Epithelial cell of proximal tubule (primary cell): Measurements from ENCODE around the gene DSG3. TPM values are rescaled to one million over a fixed set of nuclear protein-coding genes. Genes with fewer than 3 reads are reported as not detected.
"Not testable (repeated sequence)": the region's sequence is repeated elsewhere in the genome, so short reads cannot be mapped to it uniquely, and the experiment has no call there.

Experiments
- DNase-seq: peaks from one replicate; pipeline ENCODE4 v3.0.0-alpha.2; 2011; ENCODE audit warnings: low read depth
- H3K4me3 ChIP-seq: 2 replicates; pipeline ENCODE4 v1.5.1; 2011; ENCODE audit warnings: low read depth, mild to moderate bottlenecking, low read length
- total RNA-seq: library from RNA; depleted of rRNA; stranded (reverse); fragments of >200 nt; gene quantifications from 2 replicates; pipeline ENCODE4 v1.2.3, GENCODE V29; 2015
- TF ChIP-seq, protein P1 (sequence below): conservative IDR thresholded peaks from 2 replicates; pipeline ENCODE4 v1.5.1; 2012; ENCODE audit warnings: low read depth, mild to moderate bottlenecking, low read length

Gene DSG3
- total RNA-seq, 1 donor from 2014 or later: not detected

DNA sequence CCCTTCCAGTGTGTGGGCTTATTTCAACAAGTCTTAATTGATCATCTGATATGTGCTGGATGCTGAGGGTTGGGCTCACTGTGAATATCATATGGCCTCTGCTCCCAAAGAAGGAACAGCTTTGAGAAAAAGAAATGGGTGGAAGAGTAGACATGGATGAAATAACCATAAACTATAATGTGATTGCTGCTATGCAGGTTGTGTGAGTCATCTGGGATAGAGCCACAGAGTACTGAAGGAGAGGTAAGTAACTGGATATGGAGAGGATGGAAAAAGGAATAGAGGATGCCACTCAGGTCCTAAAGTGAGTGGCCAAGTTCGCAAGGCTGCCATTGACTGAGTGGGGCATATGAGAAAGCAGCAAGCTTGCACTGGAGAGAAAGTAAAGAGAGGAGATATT lies 41.8 kb downstream of the DSG3 start:
- no peak for DNase-seq
- H3K4me3 ChIP-seq: no peak overlapping the region
- TF ChIP-seq, protein P1, sequence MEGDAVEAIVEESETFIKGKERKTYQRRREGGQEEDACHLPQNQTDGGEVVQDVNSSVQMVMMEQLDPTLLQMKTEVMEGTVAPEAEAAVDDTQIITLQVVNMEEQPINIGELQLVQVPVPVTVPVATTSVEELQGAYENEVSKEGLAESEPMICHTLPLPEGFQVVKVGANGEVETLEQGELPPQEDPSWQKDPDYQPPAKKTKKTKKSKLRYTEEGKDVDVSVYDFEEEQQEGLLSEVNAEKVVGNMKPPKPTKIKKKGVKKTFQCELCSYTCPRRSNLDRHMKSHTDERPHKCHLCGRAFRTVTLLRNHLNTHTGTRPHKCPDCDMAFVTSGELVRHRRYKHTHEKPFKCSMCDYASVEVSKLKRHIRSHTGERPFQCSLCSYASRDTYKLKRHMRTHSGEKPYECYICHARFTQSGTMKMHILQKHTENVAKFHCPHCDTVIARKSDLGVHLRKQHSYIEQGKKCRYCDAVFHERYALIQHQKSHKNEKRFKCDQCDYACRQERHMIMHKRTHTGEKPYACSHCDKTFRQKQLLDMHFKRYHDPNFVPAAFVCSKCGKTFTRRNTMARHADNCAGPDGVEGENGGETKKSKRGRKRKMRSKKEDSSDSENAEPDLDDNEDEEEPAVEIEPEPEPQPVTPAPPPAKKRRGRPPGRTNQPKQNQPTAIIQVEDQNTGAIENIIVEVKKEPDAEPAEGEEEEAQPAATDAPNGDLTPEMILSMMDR: no peak

DNA sequence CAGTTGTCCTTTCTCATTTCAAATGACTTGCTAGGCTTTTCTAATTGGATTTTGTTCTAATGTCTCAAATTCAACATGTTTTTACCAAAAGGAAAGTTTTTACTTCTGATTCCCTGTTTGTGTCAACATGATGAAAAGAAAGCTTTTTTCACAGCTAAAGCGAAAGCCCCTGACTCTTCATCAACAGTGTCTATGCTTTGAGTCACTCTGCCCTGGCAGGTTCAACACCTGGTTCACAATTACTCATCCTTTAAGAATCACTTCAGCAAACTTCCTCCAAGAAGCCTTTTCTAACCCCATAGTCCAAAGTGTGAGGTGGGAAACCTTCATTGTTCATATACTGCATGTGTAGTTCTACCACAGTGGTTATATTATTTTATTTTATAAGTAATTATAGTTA lies 42.8 kb downstream of the DSG3 start:
- no peak overlapping the region for H3K4me3 ChIP-seq
- TF ChIP-seq, protein P1: no peak
- peak; percentile 61 for DNase-seq

DNA sequence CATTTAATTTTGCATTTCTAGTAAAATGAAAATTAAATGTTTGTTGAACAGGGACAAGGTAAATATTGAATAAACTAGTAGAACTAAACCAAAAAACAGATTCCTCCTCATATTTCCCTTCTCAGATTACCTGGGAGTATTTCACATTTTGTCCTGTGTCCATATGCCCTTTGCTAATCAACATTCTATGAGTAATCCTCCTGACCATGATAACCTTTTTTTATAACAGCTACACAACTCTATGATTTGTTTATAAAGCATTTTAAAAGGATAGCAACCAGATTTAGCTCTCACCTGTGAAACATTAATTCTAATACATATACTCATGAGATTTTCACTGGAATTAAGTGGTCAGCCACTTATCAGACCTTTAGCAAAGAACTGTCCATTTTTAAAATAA lies 43.3 kb downstream of the DSG3 start:
- TF ChIP-seq, protein P1: no peak
- H3K4me3 ChIP-seq: no peak overlapping the region
- no peak for DNase-seq

DNA sequence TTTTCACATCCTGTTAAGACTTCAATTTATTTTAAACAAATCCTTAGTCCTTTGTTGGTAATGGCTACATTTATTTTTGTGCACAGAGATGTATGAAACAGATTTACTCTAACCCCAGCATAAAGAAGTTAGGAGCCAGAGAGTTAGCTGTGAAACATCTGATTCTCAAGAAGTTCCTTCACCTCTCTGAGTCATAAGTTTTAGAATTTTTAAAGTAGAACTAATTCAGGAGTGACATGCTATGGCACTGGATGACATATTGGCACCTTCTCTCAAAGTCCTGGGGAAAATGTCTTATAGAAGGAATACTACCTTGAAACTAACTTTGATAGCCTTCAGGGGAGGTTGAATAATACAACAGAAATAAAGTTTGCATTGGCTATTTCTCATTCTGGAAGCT lies 44.0 kb downstream of the DSG3 start:
- DNase-seq: no peak
- TF ChIP-seq, protein P1: no peak
- H3K4me3 ChIP-seq: no peak overlapping the region

DNA sequence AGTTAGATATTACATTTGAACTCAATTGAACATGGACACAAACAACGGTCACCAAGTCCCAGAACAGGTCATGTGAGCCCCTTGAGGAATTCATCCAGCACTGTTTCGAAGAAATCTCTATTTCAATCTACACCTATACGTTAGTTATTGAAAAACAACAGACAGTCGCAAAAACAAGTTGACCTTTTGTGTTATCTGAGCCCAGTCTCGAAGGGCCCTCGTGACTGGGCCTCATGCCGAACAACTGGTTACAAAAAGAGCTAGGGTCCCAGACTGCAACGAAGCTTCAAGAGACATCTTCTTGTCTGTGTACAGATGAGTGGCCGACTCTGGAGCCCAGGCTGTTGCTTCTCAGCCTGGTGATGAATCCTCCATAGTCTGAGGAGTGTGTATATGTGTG lies 45.1 kb downstream of the DSG3 start:
- no peak overlapping the region for H3K4me3 ChIP-seq
- TF ChIP-seq, protein P1: no peak
- no peak for DNase-seq

DNA sequence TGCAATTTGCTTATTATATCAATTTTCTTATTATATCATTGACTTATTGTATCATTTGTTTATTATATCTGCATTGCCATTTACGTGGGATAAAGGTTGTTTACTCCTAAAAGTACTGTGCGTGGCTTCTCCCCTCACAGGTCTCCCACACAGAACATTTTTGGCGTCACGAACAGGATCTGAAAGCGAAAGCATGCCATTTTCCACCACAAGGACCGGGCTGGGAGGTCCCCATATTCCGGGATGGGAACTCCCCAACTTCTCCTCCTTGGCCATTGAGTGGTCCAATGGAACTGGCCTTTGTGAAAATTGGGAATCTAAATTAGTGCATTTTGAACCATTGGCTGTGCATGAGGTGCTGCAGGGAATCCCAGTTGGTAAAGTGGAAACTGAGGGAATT lies 45.6 kb downstream of the DSG3 start:
- no peak for DNase-seq
- TF ChIP-seq, protein P1: no peak
- no peak overlapping the region for H3K4me3 ChIP-seq

DNA sequence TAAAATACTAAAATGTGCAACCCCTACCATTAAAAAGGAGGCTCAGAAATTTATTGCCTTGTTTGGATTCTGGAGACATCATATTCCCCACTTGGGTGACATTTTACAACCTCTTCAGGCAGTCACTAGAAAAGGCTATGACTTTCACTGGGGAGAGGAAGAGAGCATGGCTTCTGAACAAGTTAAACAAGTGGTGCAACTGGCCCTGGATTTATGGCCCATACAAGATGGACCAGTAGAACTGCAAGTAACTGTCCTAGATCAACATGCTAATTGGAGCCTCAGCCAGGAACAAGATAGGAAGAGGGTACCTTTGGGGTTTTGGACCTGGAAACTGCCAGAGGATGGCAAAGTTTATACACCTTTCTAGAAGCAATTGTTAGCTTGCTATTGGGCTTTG lies 46.4 kb downstream of the DSG3 start:
- TF ChIP-seq, protein P1: no peak
- no peak for DNase-seq

DNA sequence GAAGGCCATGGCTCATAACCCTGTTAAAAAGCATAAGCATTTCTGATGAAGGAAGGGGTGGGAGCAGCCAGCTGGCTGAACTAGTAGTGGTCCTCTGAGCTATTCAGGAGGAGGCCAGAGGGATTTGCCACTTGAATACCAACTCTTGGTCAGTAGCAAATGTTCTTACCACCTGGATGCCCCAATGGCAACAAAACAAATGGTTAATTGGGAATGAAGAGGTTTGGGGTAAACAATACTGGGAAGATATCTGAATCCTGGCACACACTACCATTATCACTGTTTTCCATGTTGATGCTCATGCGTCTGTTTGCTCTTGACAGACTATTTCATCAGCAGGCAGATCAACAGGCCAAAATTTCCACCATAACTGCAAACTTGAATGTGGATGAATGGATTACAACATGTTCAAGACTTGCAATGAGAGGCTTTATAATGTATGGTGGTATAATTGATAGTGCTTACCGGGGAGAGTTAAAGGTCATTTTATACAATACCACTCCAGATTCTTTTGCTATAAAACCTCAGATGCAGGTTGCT lies 47.2 kb downstream of the DSG3 start:
- H3K4me3 ChIP-seq, DNase-seq: not testable (repeated sequence)

More for the DNA sequence above, 46.4 kb downstream of the DSG3 start:
- H3K4me3 ChIP-seq: no peak overlapping the region
